Hepatocyte (in vitro differentiated cells): ENCODE data around the gene ELFN1. TPM values are rescaled to one million over a fixed set of nuclear protein-coding genes. Genes with fewer than 3 reads are reported as not detected.
A peak's percentile ranks its signal among the peaks of the same experiment; 100 is the strongest.

Source experiments
- DNase-seq: peaks from one replicate; pipeline ENCODE4 v3.0.0-alpha.2; 2016; ENCODE audit warnings: low spot score
- H2AFZ ChIP-seq: fragments of 200-600 bp; sonication (generic); 2 replicates; pipeline ENCODE4 v1.6.0; 2016; ENCODE audit warnings: antibody characterized with exemption, mild to moderate bottlenecking
- H3K27ac ChIP-seq: fragments of 200-600 bp; sonication (generic); 2 replicates; pipeline ENCODE4 v1.5.1; 2016; ENCODE audit warnings: mild to moderate bottlenecking
- H3K27me3 ChIP-seq: fragments of 200-600 bp; sonication (generic); 2 replicates; pipeline ENCODE4 v1.6.1; 2016
- H3K36me3 ChIP-seq: fragments of 200-600 bp; sonication (generic); replicated peaks from 2 replicates; pipeline ENCODE4 v1.5.1; 2016; ENCODE audit warnings: low read depth; ENCODE audit not compliant: insufficient read depth
- H3K4me1 ChIP-seq: fragments of 200-600 bp; sonication (generic); 2 replicates; pipeline ENCODE4 v1.5.1; 2016; ENCODE audit warnings: mild to moderate bottlenecking, moderate library complexity; ENCODE audit not compliant: insufficient read depth
- H3K4me2 ChIP-seq: fragments of 200-600 bp; sonication (generic); 2 replicates; pipeline ENCODE4 v1.6.0; 2016
- H3K4me3 ChIP-seq: fragments of 200-600 bp; sonication (generic); 2 replicates; pipeline ENCODE4 v1.5.1; 2016; ENCODE audit warnings: mild to moderate bottlenecking
- H3K79me2 ChIP-seq: fragments of 200-600 bp; sonication (generic); 2 replicates; pipeline ENCODE4 v1.6.0; 2017; ENCODE audit warnings: mild to moderate bottlenecking
- H3K9me2 ChIP-seq: fragments of 200-600 bp; sonication (generic); replicated peaks from 2 replicates; pipeline ENCODE4 v1.6.0; 2017; ENCODE audit warnings: mild to moderate bottlenecking; ENCODE audit not compliant: insufficient read depth
- H3K9me3 ChIP-seq: fragments of 200-600 bp; sonication (generic); 2 replicates; pipeline ENCODE4 v1.5.1; 2016; ENCODE audit warnings: low read depth, mild to moderate bottlenecking
- H4K20me1 ChIP-seq: fragments of 200-600 bp; sonication (generic); 2 replicates; pipeline ENCODE4 v1.6.0; 2016; ENCODE audit warnings: mild to moderate bottlenecking; ENCODE audit not compliant: insufficient read depth, poor library complexity, severe bottlenecking
- EZH2 ChIP-seq: fragments of 200-600 bp; sonication (generic); IDR thresholded peaks from 2 replicates; pipeline ENCODE4 v1.6.1; 2016; ENCODE audit warnings: antibody characterized with exemption, mild to moderate bottlenecking, borderline replicate concordance
- EZH2phosphoT487 ChIP-seq: fragments of 200-600 bp; sonication (generic); IDR thresholded peaks from one replicate; pipeline ENCODE4 v1.6.1; 2018; ENCODE audit warnings: antibody characterized with exemption, mild to moderate bottlenecking, low read depth, moderate library complexity; ENCODE audit not compliant: unreplicated experiment, severe bottlenecking
- WGBS: methylation state at CpG from one replicate; pipeline ENCODE4 v1.1.6; 2016; ENCODE audit warnings: low lambda C conversion rate; ENCODE audit errors: missing lambda C conversion rate; 5-methylcytosine and 5-hydroxymethylcytosine counted together
- polyA plus RNA-seq: library from polyadenylated mRNA; unstranded; fragments of >200 nt; fragmentation: Nextera tagmentation; extraction: Ambion mirVana; gene quantifications from 2 replicates; pipeline ENCODE4 v1.2.1, GENCODE V29; 2016
- total RNA-seq: library from RNA; depleted of rRNA; stranded (reverse); fragments of >200 nt; gene quantifications from 2 replicates; pipeline ENCODE4 v1.2.3, GENCODE V29; 2014
- TF ChIP-seq, protein P1 (sequence below): fragments of 200-600 bp; sonication (generic); IDR thresholded peaks from 2 replicates; pipeline ENCODE4 v1.5.1; 2016; ENCODE audit warnings: antibody characterized with exemption, mild to moderate bottlenecking; ENCODE audit not compliant: poor library complexity

ELFN1 gene
- total and polyA plus RNA-seq, 2 experiments from 2014 or later, result 3.6 to 5.5 TPM

DNA sequence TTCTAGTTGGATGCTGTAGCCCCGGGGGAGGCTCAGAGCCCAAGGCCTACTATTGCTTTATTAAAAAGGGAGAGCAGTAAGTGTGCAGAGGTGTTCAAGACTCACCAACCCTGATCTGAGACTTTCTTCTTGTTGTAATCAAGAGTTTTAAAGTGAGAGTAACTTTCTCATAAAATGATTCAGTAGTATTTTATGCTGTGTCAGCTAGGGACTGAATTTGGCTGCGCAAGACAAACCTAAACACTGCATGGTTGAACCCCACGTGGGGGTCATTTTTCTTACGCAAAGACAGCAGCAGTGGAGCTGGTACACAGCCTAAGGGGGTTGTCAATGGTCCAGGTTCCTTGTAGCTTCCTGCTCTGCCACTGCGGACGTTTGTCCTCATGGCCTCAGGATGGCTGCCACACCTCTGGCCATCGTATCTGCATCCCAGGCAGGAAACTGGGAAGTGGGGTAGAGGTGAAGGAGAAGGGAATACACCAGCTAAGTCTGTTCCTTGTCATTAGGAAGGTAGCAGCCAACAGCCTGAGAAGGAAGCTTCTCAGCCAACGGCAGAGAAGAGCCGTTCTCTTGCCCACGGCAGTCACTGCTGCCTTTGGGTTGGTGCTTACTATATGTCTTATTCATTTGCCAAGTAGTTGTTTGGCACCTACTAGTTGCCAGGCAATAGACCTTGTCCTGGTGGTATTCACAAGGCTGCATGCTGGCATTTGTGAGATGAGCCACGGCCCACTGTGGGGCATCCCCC lies 44.7 kb downstream of the ELFN1 start:
- Histone ChIP-seq H3K79me2 (no peaks in the 10 kb centered on the region), H2AFZ (no peak overlapping the region), H4K20me1 (no peaks in the 10 kb centered on the region), H3K9me2 (no peaks in the 10 kb centered on the region), H3K4me1 (peaks cover 9% of the 10 kb centered on the region), H3K9me3 (no peaks in the 10 kb centered on the region), H3K27ac (peak overlapping the region; percentile 48), H3K36me3 (no peaks in the 10 kb centered on the region), H3K4me3 (no peak overlapping the region), H3K4me2 (no peak overlapping the region), H3K27me3 (no peaks in the 10 kb centered on the region)
- DNase-seq, result no peak
- WGBS, result 91% methylated on average over 11 of the region's 11 CpGs
- TF ChIP-seq EZH2phosphoT487 (no peak), EZH2 (no peak)
- TF ChIP-seq, protein P1, sequence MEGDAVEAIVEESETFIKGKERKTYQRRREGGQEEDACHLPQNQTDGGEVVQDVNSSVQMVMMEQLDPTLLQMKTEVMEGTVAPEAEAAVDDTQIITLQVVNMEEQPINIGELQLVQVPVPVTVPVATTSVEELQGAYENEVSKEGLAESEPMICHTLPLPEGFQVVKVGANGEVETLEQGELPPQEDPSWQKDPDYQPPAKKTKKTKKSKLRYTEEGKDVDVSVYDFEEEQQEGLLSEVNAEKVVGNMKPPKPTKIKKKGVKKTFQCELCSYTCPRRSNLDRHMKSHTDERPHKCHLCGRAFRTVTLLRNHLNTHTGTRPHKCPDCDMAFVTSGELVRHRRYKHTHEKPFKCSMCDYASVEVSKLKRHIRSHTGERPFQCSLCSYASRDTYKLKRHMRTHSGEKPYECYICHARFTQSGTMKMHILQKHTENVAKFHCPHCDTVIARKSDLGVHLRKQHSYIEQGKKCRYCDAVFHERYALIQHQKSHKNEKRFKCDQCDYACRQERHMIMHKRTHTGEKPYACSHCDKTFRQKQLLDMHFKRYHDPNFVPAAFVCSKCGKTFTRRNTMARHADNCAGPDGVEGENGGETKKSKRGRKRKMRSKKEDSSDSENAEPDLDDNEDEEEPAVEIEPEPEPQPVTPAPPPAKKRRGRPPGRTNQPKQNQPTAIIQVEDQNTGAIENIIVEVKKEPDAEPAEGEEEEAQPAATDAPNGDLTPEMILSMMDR, result no peak

DNA sequence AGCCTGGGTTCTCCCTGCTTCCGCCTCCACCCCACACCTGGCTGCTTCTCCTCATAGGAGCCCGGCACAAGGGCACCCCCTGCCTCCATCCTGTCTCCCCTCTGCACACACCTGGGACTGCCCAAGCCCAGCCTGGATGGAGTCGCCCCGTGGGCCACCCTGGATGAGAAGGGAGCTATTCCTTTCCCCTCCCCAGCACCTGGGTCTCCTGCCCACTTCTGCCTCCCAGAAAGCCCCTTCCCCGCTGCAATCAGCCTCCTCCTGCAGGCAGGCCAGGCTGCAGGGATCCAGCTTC lies 45.2 kb downstream of the ELFN1 start:
- H3K9me2 ChIP-seq, result no peaks in the 10 kb centered on the region

DNA sequence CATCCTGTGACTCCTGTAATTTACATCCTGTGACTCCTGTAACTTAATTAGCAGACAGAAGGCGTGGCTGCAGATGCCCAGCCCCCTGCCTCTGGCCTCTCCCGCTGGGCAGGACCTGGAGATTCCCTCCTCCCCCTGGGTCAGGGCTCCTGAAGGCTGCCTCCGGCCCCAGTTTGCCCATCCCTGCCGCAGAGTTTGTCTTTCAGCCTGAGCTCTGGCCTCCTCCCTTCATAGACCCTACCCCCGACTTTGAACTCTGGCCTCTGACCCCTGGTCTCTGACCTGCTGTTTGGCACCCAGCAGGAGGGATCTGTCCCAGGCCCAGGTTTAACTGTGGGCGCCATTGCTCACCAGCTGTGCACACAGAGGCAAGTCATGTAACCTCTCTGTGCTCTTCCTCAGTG lies 45.6 kb downstream of the ELFN1 start:
- Histone ChIP-seq H3K36me3 (no peaks in the 10 kb centered on the region), H3K9me2 (no peaks in the 10 kb centered on the region), H3K27ac (no peak overlapping the region), H3K79me2 (no peaks in the 10 kb centered on the region), H3K4me2 (no peak overlapping the region), H3K4me1 (peaks cover 9% of the 10 kb centered on the region), H3K4me3 (no peak overlapping the region), H3K27me3 (no peaks in the 10 kb centered on the region), H3K9me3 (no peaks in the 10 kb centered on the region), H2AFZ (no peak overlapping the region), H4K20me1 (no peaks in the 10 kb centered on the region)
- TF ChIP-seq EZH2 (no peak), EZH2phosphoT487 (no peak)
- TF ChIP-seq, protein P1, result no peak
- no peak for DNase-seq
- WGBS, result 76% methylated on average over 6 of the region's 6 CpGs

More for the DNA sequence above, 45.2 kb downstream of the ELFN1 start:
- H2AFZ ChIP-seq, result no peak overlapping the region
- H3K79me2 ChIP-seq, result no peaks in the 10 kb centered on the region
- no peak for DNase-seq
- peaks cover 9% of the 10 kb centered on the region for H3K4me1 ChIP-seq
- no peak overlapping the region for H3K4me2 ChIP-seq
- H3K27ac ChIP-seq, result no peak overlapping the region
- no peak for TF ChIP-seq EZH2
- TF ChIP-seq, protein P1, result no peak
- no peak for TF ChIP-seq EZH2phosphoT487
- H3K36me3 ChIP-seq, result no peaks in the 10 kb centered on the region
- no peak overlapping the region for H3K4me3 ChIP-seq
- no peaks in the 10 kb centered on the region for H3K9me3 ChIP-seq
- H3K27me3 ChIP-seq, result no peaks in the 10 kb centered on the region
- WGBS, result 93% methylated on average over 5 of the region's 5 CpGs
- no peaks in the 10 kb centered on the region for H4K20me1 ChIP-seq
